ENCODE data around the gene ALDH9A1.
"Not testable (repeated sequence)": the region's sequence is repeated elsewhere in the genome, so short reads cannot be mapped to it uniquely, and the experiment has no call there.

The ALDH9A1 gene

DNA sequence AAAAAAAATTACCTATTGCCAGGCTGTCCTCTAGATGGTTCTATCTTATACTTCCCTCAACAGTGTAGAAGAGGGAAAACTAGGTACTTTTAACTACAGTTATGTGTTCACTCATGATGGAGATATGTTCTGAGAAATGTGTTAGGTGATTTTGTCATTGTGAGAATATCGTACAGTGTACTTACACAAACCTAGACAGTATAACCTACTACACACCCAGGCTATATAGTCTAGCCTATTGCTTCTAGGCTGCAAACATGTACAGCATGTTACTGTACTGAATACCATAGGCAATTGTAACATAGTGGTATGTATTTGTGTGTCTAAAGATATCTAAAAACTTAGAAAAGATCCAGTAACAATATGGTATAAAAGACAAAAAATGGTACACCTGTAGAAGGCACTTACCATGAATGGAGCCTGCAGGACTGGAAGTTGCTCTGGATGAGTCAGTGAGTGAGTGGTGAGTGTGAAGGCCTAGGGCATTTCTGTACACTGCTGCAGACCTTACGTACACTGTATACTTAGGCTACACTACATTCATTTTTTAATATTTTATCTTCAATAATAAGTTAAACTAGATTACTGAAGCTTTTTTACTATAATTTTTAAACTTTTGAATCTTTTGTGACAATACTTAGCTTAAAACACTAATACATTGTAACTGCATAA lies 54.2 kb downstream of the ALDH9A1 start:
- no peak for DNase-seq

DNA sequence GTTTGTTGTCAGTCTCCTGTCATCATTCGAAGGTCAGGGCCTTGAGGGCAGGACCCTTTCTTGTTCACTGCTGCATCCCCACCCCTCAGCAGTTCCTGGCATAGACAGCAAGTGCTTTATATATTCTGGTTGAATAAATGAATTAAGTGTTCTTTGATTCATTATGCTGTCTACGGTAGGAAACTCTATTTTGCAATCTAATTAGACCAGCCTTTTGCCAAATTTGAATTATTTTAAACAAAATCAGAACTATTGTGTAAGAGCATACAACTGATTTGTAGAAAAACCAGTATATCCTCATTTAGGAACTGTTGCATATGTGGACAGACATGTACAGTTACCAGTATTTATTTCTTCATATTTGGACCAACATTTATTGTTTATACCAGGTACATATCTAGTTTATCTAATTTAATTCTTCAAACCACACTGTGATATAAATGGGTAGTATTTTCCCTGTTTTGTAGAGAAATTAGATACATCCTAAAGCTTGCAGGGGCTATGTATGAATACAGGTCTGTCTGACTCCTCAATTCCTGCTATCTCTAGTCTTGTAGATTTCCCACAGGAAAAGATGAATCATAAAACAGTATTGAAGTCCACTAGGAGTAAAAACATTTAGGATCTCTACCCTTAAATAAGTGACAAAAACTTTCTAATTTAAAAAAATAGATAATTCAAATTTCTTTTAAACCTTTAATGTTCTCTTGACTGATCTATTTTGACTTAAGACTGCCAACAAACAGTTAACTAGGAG lies 57.0 kb downstream of the ALDH9A1 start:
- DNase-seq, result no peak

DNA sequence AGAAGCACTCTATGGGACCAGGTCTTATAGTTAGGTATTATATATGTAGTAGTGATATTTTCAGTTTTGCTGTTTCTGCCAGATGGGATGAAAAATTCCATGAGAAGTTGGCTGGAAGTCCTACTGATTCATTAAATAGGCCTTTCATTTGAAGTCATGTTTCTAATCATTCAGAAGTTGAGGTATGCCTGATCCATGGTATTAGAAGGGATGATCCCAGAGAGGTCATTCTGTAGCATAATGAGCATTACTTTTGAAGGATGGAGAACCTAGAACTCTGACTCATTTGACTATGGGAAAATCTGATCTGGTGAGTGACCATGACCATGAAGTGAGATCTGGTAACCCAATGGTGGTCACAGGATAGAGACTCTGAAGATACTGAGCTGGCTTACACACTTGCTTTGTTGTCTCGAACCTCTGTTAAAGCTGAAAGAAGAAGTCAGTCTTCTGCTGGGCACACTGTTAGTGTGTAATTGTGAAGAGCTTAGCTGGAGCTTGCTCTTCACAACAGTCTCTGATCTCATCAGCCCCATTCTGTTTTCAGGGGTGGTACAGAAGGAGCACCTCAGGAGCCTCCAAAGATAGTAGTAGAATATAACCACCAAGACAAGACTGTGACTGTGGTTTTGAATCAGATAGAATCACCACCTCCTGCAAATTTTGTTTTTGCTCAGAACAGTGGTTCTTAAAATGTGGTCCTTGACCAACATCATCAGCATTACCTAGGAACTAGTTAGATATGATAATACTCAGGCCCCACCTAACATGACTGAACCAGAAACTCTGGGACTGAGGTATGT lies 58.3 kb downstream of the ALDH9A1 start:
- no peak for DNase-seq

DNA sequence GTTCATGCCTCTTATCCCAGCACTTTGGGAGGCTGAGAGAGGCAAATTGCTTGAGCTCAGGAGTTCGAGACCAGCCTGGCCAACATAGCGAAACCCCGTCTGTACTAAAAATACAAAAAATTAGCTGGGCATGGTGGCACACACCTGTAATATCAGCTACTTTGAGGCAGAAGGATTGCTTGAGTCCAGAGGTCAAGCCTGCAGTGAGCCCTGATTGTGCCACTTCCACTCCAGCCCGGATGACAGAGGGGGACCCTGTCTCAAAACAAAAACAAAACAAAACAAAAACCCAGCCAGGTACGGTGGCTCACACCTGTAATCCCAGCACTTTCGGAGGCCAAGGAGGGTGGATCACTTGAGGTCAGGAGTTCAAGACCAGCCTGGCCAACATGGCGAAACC lies 60.2 kb downstream of the ALDH9A1 start:
- DNase-seq, result not testable (repeated sequence)

DNA sequence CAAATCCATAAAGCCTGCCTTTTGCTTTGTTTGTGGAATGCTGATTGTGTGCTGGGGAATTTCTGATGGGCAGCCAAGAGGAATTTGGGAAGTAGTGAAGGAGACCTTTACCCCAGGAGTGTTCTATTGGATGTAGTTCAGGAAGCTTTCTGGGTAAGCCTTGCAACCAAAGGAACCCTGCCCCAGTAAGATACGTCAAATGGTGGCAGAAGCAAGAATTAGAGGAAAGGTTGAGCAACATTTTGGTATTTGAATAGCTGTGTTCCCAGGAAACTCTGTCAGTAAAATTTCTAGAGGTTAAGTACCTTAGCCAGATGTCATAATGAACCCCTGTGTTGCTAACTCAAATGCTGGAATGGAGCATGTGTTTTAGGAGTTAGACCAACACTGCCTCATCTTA lies 60.9 kb downstream of the ALDH9A1 start:
- no peak for DNase-seq

DNA sequence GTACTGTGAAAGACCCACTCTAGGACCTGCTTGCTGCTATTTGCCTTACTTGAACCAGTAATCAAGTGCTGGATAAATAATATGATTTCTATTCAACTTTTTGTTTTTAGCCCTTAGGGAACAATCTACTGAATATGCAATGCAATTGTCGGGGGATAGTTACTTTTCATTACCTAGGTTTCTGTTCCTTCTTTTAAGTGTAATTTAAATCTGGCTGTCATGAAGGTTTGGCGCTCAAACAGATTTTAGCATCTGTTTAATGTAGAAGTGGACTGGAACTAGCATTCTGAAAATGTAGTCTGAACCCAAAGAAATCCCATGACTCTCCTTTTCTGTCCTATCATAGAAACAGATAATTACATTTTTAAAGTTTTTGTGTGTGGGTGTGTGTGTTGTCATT lies 62.5 kb downstream of the ALDH9A1 start:
- DNase-seq, result no peak

DNA sequence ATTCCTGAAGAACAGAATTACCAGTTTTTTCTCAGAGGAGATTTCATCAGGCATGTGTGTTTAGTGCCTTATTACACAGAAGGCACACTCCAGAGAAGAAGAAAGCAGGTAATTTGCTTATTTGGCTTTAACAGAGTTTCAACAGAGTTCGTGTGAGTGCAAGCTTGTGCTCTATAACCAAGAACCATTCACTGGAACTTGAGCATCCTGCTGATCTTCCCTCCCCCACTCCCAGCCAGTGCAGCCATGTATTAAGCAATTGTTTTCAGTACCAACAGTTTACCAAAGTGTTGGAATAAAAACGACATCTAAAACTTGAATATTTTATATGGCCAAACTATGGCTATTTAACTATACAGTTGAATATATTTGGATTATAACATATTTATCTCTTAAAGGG lies 63.0 kb downstream of the ALDH9A1 start:
- no peak for DNase-seq

DNA sequence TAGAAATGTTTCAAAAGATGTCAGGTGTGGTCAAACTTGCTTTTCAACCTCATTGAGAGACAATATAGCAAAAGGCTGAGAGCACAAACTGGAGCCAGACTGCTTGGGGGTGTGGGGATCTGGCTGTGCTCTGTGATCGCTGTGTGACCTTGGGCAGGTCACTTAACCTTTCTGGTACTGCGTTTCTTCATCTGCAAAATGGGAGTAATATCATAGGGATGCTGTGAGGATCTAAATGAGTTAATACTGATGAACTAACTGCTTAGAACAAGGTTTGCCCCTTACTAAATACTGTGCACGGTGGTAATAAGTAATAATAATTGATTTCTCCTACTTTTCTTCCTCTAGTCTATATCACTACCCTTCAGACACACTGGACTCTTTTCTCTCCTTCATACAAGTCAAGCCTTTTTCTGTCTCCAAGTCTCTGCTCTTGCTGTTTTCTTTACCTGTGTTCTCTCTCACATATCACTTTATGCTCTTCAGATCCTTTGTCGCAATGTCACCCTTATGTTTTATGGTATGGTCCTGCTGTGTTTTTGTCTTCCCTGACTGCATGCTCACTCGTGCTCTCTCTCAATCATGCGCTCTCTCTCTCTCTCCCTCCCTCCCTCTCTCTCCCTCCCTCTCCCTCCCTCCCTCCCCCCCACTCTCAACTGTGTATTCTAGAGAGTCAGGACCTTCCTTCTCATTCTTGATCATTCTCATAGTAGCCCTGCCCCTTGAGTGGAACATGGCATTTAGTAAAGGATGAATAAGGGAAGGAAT lies 64.0 kb downstream of the ALDH9A1 start:
- no peak for DNase-seq

DNA sequence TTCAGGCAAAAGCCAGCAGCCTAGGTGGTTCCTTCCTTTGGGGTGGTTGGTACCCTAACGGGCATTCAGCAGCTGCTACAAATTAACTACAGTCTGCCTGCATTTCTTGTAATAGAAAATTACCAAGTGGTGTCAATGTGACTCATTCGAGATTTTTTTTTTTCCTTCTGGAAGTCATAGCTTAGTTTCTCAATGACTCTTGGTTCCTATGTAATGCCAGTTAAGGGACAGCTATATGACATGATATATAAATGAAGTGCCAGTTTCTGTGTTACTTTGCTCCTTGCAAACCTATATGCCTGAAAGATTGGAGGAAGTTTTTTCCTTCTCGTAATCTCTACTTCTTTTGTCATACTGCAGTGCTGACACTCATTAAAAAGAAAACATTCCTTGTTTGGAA lies 64.7 kb downstream of the ALDH9A1 start:
- DNase-seq, result no peak

DNA sequence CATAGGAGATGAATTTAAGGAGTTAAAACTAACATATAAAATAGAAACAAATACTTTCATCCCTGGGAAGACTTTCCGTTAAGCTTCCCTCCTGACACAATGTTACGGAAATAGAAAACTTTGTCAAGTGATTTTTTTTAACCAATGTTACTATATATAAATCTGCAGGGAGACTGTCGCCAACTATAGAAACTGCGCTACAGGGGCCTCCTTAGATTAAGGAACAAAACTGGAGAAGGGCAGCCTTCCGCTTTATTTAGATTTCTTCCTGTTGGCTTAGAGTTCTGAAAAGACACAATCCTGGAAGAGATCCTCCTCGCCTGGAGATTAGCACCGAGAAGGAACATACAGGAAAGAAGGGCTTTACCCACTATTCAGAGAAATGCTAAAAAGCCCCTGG lies 65.9 kb downstream of the ALDH9A1 start:
- DNase-seq, result no peak

DNA sequence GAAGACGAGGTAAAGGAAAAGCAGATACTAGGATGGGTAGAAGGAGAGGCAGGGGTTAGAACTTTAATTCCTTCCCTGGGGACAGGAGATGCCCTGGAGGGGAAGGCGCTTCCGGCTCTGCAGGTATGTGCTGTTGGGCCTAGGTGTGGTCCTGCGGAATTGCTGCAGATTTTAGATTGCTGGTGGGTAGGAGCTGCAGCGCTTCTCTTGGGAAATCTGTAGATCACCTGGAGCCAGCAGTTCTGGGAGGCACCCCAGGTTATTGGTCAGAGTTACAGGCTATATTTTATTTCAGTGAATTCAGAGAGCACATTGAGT lies 66.3 kb downstream of the ALDH9A1 start:
- DNase-seq, result no peak

DNA sequence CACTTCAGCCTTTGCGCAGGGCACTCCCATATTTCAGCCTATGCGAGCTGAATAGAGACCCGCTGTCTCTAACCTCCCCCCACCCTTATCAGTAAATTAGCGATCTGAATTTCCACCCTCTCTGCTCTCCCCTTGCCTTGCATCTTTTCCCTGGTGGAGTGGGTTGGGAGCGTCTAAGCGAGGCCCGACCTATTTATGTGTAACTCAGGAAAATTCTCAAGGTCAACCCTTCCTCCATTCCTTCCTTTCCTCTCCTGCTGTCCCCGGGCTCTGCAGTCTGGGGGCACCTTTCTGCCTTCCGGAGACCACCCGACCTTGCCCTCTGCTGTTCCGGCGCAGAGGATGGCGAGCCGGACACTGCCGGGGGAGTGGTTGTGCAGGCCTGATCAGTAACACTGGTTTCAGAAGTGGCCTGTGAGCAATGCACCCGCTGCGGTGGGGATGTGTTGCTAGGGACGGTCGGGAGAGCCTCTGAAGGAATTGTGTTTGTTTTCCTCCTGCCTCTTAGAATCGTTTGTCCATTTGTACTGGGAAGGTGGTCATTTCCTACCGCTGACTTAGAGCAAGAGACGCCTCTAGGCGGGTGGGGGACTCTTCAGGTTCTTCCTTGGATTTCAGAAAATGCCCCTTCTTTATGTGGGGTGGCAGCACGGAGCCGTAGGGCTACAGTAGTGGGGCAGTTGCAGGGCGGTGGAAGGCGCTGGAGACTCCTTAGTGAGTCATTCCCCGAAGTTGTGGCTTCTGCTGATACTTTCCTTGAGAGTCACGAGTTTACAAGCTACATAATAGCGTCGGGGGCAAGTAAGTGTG lies 66.8 kb downstream of the ALDH9A1 start:
- DNase-seq, result peak; percentile 12

DNA sequence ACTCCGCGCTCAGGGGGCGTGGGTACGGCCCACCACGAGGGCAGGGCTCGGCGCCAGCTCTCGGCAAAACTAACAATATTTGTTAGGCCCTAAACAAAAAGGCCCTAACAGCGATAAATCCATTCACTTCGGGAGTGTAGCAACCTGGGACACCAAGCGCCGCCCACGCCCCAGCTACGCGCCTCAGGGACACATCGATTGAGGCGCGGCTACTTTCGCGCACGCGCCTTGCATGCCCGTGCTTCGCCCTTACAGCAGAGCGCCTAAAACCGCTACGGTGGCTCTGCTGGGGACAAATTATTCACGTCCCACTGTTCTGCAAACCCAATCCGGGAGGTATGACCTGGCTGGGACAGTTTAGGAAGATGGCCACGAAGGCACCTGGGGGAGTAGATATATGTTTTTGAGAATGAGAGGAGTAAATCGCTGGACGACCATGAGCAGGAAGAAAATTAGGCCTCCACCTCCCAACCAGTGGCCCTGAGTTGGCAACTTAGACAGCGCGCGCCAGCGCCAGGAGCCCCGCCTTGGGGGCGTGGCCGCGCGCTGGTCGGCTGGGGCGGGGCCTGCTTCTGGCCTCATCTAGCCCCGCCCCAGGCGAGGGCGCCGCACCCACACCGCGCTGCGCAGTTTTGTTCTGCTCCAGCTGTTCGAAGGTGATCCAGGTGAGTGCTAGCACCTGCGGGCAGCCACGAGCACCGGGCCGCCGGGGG lies 67.6 kb downstream of the ALDH9A1 start, which contains the start of gene MGST3:
Gene MGST3, plus strand, starts transcription at position 606 of the 713 bp plus-strand sequence. CDS start 18,614 bp downstream, outside the sequence.
- peak; percentile 84 for DNase-seq

DNA sequence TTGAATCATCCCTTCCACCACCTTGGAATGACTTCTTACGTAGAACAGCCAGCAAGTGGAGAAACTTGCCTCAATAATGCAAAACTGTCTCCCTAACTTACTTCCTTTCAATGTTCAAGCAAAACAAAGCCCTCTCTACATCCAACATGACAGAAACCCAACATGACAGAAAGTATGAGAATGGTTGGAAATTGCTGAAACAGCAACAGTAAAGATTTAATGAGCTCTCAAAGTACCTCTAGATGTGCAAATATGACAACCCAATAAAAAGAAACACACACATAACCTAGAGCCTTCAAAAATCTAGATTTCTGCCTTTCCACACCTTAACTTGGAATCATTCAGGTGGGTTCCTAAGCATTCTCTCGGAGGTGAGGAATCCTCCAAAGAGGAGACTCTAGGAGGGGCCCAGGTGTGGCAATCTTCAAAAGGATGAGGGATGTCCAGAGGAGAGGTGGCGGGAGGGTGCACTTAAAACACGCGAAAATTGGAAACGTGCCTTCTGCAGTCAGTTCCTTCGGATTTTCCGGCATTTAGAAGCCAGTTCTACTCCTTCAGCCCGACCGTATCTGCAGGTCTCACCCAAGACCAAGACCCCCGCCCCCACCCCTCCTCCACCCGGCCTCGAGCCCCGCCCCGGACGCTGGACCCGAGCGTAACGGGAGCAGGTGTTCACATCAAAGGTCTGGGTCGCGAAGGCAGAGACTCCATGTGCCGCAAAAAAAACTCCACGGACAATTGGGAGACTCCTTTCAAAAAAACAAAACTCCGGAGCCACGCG lies 68.3 kb downstream of the ALDH9A1 start:
- DNase-seq, result no peak

DNA sequence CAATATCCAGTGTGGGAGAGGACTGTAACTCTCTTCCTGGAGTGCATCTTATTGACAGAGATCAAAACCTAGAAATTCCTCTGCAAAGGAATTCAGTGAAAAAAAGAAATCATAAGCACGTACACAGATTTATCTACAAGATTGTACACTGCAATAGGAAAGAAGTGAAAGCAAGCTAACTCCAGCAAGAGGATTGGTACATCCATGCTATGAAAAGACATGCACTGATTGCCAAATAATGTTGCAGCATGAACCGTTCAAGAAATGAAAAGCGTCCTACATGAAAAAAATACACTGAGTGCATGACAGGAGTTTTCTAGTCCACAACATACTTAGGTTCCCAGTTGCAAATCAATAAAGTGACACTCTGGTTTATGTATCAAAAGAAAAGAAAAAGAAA lies 69.2 kb downstream of the ALDH9A1 start:
- DNase-seq, result no peak

DNA sequence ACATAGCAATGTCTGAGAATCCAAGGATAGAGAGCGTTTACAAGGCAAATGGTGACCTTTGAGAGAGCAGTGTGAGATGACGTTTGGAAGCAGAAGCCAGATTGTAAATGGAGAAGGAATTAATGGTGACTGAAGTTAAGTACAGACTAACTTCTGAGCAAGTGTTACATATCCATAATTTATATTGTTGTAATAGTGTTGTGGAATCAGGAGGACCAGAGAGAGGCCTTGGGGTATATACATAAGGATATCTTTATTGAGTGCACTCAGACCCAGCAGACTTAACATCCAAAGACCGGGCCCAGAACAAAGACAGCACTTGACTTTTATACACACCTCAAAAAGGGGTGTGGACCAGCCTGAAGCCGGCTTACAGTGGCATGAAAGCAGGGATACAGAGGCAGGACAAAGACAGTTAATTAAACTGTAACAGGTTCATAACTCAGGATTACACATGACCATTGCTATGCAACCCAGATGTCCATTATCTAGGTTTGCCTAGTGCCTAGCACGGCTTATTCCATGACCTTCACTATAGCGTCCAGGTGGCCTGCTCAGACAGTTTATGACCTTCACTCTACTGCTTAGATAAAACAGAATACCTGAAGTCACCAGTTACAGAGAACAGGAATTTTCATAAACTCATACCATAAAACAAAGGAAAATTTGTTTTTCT lies 70.1 kb downstream of the ALDH9A1 start:
- no peak for DNase-seq

DNA sequence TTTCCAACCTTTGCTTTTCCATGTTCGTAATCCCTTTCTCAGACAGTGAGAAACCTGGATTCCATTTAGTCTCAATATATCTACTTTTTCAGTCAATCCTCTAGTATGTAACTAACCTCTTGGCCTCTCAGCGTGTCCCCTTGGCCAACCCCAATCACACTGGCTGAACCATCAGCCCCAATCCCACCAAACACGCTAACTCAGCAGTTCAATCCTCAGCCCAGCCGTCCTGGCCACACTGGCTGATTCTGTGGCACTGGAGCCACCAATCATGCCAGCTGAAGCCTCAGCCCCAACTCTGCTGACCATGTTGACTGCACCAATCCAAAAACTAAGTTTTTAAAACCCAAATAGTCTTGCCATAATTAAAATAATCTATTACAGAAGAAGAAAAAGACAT lies 73.9 kb downstream of the ALDH9A1 start:
- DNase-seq, result no peak

DNA sequence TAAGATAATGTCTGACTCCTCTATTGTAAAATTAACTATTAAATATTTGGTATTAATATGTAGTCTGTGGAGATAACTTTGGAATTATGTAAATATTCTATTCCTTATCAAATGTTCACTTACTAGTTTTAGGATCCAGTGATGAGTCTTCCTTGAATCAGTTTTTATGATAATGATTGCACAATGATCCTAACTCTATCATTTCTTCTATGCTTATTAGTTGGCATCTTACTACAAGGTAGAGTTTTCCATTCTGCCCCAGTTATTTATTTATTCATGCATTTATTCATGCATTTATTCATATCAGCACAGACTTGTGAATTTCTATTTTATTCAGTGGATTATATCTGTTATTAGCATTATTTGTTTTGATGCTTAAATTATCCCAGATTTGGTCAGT lies 74.7 kb downstream of the ALDH9A1 start:
- DNase-seq, result no peak

DNA sequence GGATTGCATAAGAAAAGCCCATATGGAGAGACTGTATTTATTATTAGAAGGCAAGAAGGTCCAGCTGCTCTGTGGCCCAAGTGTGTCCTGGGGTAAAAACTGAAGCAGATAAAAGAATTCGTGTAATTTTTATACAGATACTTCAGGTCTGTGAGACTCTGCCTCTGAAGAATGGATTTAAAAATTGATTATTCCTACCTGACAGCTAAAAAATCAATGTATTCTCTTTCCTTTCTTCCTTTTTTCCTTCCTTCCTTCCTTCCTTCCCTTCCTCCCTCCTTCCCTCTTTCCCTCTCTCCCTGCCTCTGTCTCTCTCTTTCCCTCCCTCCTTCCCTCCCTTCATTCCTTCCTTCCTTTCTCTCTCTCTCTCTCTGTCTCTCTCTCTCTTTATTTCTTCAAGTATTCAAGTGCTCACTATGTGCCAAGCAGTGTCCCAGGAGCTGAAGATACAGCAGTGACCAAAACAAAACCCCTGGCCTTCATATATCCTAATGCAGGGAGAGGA lies 78.7 kb downstream of the ALDH9A1 start:
- no peak for DNase-seq
